Erythroblast (primary cell): ENCODE measurements around the gene EXOSC2.

Experiments used
- GATA1 ChIP-seq: IDR thresholded peaks from 2 replicates; pipeline ENCODE4 v1.6.1; 2011; ENCODE audit warnings: low read depth, mild to moderate bottlenecking, control low read depth, low read length, moderate library complexity
- POLR2A ChIP-seq: IDR thresholded peaks from 2 replicates; pipeline ENCODE4 v1.6.1; 2011; ENCODE audit warnings: mild to moderate bottlenecking, low read length

- TF ChIP-seq POLR2A = no peak
- TF ChIP-seq GATA1 = no peak
Observed at GRCh38 chr9:130662099-130662969, 31.2 kb upstream of the EXOSC2 start.
